ENCODE measurements around the gene NCR2. TPM values are rescaled to one million over a fixed set of nuclear protein-coding genes. Genes with fewer than 3 reads are reported as not detected.
A peak's percentile ranks its signal among the peaks of the same experiment; 100 is the strongest.

The NCR2 gene
- total RNA-seq, 1 experiment from 2014 or later = not detected

DNA sequence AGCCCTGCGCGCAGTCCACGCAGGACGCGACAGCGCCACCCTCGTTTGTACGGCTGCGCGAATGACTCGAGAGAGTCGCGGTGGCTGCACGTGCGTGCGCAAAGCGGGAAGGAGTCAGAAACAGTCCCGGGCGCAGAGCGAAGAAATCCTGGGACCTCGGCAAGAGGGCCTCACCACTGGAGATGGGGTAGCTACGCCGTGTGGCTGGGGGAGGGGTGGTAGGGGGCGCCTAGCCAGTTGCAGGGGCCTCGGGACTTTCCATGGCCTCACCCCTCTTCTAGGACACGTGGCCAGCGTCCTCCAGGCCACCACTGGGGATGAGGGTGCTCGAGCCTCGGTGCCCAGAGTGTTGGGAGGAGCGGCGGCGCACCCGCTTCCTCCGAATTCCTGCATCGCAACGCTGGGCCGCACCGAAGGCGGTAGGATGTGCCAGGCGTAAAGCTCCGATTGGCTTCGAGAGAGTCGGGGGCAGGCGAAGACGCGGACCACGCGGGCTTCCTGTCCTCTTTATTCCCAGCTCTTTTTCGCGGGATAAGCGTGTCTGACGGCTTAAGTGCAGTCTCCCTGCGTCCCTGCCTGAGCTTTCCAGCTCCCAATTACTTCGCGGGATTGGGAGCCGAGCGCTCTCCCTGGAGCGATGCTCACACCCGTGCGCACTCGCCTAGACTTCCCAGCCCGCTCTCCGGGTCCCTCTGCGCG is 38.7 kb downstream of the NCR2 start:
- H3K27me3 ChIP-seq (ENCODE audit: control insufficient read depth, insufficient read depth, low read length) = peaks cover 29% of the 10 kb centered on the region
- POLR2A ChIA-PET = interaction anchor here (0.6 kb wide), 1 partner anchor 306 kb away, joined by 3 read pairs; no protein-coding TSS in a partner anchor
- no peaks in the 10 kb centered on the region for H3K36me3 ChIP-seq (ENCODE audit: control insufficient read depth, insufficient read depth, low read length)
- H3K9me3 ChIP-seq (ENCODE audit: control insufficient read depth, insufficient read depth, low read depth, low read length) = no peaks in the 10 kb centered on the region
- ATAC-seq = peak; percentile 49
- BruUV-seq (replicated peaks) = no TSS peak
- no peak for DNase-seq (ENCODE audit: low read depth, low spot score)
- H3K4me1 ChIP-seq (ENCODE audit: control insufficient read depth, insufficient read depth, low read length) = 0 out of 2 replicates have a peak, but pooled peaks cover 5% of the 10 kb centered on the region
- H3K4me3 ChIP-seq (ENCODE audit: low read depth in 2 of 2, low read length in 2 of 2) = peak overlapping the region in 1 of 2 experiments; percentile 4; a peak in 1 of 4 replicates
- TF ChIP-seq TCF7L2 (IDR thresholded peaks at IDR 0.05; ENCODE audit: low read depth, low read length) (no peak), POLR2AphosphoS5 (IDR thresholded peaks at IDR 0.05; ENCODE audit: low read depth, low read length) (no peak), SIN3A (IDR thresholded peaks at IDR 0.05; ENCODE audit: borderline replicate concordance, insufficient read depth, low read depth, low read length) (no peak)
- TF ChIP-seq, protein P1, sequence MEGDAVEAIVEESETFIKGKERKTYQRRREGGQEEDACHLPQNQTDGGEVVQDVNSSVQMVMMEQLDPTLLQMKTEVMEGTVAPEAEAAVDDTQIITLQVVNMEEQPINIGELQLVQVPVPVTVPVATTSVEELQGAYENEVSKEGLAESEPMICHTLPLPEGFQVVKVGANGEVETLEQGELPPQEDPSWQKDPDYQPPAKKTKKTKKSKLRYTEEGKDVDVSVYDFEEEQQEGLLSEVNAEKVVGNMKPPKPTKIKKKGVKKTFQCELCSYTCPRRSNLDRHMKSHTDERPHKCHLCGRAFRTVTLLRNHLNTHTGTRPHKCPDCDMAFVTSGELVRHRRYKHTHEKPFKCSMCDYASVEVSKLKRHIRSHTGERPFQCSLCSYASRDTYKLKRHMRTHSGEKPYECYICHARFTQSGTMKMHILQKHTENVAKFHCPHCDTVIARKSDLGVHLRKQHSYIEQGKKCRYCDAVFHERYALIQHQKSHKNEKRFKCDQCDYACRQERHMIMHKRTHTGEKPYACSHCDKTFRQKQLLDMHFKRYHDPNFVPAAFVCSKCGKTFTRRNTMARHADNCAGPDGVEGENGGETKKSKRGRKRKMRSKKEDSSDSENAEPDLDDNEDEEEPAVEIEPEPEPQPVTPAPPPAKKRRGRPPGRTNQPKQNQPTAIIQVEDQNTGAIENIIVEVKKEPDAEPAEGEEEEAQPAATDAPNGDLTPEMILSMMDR (IDR thresholded peaks at IDR 0.05) = no peak
- TF ChIP-seq, protein P2, sequence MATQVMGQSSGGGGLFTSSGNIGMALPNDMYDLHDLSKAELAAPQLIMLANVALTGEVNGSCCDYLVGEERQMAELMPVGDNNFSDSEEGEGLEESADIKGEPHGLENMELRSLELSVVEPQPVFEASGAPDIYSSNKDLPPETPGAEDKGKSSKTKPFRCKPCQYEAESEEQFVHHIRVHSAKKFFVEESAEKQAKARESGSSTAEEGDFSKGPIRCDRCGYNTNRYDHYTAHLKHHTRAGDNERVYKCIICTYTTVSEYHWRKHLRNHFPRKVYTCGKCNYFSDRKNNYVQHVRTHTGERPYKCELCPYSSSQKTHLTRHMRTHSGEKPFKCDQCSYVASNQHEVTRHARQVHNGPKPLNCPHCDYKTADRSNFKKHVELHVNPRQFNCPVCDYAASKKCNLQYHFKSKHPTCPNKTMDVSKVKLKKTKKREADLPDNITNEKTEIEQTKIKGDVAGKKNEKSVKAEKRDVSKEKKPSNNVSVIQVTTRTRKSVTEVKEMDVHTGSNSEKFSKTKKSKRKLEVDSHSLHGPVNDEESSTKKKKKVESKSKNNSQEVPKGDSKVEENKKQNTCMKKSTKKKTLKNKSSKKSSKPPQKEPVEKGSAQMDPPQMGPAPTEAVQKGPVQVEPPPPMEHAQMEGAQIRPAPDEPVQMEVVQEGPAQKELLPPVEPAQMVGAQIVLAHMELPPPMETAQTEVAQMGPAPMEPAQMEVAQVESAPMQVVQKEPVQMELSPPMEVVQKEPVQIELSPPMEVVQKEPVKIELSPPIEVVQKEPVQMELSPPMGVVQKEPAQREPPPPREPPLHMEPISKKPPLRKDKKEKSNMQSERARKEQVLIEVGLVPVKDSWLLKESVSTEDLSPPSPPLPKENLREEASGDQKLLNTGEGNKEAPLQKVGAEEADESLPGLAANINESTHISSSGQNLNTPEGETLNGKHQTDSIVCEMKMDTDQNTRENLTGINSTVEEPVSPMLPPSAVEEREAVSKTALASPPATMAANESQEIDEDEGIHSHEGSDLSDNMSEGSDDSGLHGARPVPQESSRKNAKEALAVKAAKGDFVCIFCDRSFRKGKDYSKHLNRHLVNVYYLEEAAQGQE (IDR thresholded peaks at IDR 0.05; ENCODE audit: insufficient read depth in 1 of 2, low read depth in 2 of 2, low read length in 1 of 2) = no peak
- in situ Hi-C loops (cut with HindIII; ENCODE audit: low pct_unique_long_range_greater_than_20kb, low sequenced_read_pairs) = no loop called here
- intact Hi-C loops (cut with micrococcal nuclease; ENCODE audit: unreplicated experiment) = no loop called here
- H3K27ac ChIP-seq (ENCODE audit: low read length) = no peak overlapping the region
- CTCF ChIA-PET = interaction anchor here (0.6 kb wide), 1 partner anchor 217 kb away, joined by 12 read pairs; no protein-coding TSS in a partner anchor

DNA sequence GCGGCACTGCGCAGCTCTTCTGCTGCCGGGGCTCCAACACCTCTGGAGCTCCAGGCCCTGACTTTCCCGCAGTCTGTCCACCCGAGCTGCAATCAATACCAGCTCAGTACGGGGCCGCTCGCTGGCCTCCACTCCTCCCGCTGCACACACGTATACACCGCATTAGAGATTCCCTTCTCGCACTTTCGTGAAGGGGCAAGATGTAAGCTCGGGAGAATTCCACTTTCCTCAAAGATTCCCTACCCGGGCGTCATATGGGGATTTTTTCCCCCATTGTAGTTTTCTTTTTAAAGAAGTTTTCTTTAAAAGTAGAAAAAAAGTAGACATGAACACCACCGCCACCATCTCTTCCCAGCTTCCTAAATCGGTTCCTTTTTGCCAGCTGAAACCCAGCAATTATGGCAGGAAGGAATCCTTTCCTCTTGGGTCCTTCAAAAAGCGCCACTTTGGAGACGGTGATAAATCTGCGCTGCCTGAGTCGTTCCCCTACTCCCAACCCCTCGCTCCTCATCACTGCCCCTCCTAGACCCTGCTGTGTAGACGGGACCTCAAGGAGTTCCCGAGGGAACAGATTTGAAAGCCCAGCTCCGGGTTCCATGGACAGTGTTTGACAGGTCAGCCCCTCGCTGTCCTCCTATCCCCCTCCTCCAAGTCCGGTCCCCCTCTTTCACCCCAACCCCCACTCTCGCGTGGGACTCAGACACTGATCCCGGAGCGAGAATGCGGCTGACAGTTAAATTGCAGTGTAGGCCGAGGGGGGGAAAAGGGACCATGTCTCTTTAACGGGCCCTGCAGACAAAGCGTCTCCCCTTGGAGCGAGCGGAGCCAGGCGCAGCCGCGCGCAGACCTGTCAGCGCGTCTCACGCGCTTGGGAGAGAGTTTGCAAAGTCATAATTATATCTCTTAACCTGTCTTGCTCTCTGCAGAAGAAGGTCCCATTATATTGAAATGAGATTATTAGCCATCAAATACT is 39.5 kb downstream of the NCR2 start:
- Histone ChIP-seq H3K27ac (ENCODE audit: low read length) (no peak overlapping the region), H3K9me3 (ENCODE audit: control insufficient read depth, insufficient read depth, low read depth, low read length) (no peaks in the 10 kb centered on the region), H3K4me1 (ENCODE audit: control insufficient read depth, insufficient read depth, low read length) (0 out of 2 replicates have a peak, but pooled peaks cover 5% of the 10 kb centered on the region), H3K36me3 (ENCODE audit: control insufficient read depth, insufficient read depth, low read length) (no peaks in the 10 kb centered on the region), H3K27me3 (ENCODE audit: control insufficient read depth, insufficient read depth, low read length) (peaks cover 29% of the 10 kb centered on the region), H3K4me3 (ENCODE audit: low read depth in 2 of 2, low read length in 2 of 2) (no peak overlapping the region; a peak in 1 of 4 replicates)
- intact Hi-C loops (cut with micrococcal nuclease; ENCODE audit: unreplicated experiment) (no loop called here), in situ Hi-C loops (cut with HindIII; ENCODE audit: low pct_unique_long_range_greater_than_20kb, low sequenced_read_pairs) (no loop called here)
- DNase-seq (ENCODE audit: low read depth, low spot score) = no peak
- BruUV-seq (replicated peaks) = no TSS peak
- ChIA-PET CTCF (interaction anchor here (0.5 kb wide), 1 partner anchor 333 kb away, joined by 4 read pairs; the partner anchor contains the start of gene TSPO2), POLR2A (interaction anchor here (0.6 kb wide), 1 partner anchor 305 kb away, joined by 3 read pairs; no protein-coding TSS in a partner anchor)
- peak; percentile 36; the same call in 1 of the 2 replicates for ATAC-seq
- no peak for TF ChIP-seq TCF7L2 (IDR thresholded peaks at IDR 0.05; ENCODE audit: low read depth, low read length)
- no peak for TF ChIP-seq SIN3A (IDR thresholded peaks at IDR 0.05; ENCODE audit: borderline replicate concordance, insufficient read depth, low read depth, low read length)
- TF ChIP-seq, protein P2 (IDR thresholded peaks at IDR 0.05; ENCODE audit: insufficient read depth in 1 of 2, low read depth in 2 of 2, low read length in 1 of 2) = no peak
- no peak for TF ChIP-seq POLR2AphosphoS5 (IDR thresholded peaks at IDR 0.05; ENCODE audit: low read depth, low read length)
- TF ChIP-seq, protein P1 (IDR thresholded peaks at IDR 0.05) = no peak

Data from Panc1 (cell line).